GM19099 (cell line): ENCODE measurements around the gene OR6K3.

Experiments used
- POLR2A ChIP-seq: IDR thresholded peaks from 3 replicates; pipeline ENCODE4 v1.6.1; 2011; ENCODE audit warnings: low read depth; ENCODE audit not compliant: insufficient read length; ENCODE audit errors: extremely low read depth

OR6K3 gene, protein sequence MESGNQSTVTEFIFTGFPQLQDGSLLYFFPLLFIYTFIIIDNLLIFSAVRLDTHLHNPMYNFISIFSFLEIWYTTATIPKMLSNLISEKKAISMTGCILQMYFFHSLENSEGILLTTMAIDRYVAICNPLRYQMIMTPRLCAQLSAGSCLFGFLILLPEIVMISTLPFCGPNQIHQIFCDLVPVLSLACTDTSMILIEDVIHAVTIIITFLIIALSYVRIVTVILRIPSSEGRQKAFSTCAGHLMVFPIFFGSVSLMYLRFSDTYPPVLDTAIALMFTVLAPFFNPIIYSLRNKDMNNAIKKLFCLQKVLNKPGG

DNA sequence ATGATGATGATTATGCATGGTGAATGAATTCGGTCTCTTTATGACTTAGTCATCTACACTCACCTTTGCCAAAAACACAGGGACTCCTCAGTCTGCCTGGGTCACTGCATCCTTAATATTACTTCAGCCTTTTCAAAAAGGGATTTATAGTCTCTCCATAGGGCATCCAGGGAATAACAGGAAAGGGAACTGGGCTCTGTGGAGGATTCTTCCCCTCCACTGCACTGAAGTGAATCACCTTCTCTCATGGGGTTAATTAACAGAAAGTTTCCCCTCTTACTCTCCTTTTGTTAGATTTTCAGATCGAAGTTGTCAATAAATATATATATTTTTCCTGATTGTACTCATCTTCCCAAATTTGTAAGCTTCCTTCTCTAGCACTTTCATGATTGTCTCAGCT, at the start of gene OR6K3:
Gene OR6K3 (minus strand): TSS at position 101 of the 400 bp plus-strand sequence. CDS start 2,605 bp downstream, outside the sequence.
- no peak for TF ChIP-seq POLR2A

DNA sequence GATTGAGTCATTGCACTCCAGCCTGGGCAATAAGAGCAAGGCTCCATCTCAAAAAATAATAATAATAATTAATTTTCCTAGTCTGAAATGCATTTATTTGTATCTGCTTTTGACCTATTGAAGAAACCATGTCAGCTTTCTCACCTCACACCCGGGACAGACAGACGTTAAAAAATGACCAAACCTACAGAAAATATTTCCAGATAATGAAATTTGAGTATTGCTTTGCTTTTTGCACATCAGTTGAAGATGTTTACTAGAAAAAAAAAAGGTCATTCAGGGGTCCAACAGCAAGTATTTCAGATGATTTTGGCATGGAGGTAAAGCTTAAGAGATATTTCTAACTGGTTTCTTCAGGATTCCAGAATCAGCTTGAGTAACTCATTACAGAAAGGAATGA, 33.9 kb upstream of the OR6K3 start, which contains the start of gene OR6K6:
Gene OR6K6 (plus strand): TSS at position 301 of the 400 bp plus-strand sequence. CDS start 168 bp downstream, outside the sequence.
- no peak for TF ChIP-seq POLR2A

DNA sequence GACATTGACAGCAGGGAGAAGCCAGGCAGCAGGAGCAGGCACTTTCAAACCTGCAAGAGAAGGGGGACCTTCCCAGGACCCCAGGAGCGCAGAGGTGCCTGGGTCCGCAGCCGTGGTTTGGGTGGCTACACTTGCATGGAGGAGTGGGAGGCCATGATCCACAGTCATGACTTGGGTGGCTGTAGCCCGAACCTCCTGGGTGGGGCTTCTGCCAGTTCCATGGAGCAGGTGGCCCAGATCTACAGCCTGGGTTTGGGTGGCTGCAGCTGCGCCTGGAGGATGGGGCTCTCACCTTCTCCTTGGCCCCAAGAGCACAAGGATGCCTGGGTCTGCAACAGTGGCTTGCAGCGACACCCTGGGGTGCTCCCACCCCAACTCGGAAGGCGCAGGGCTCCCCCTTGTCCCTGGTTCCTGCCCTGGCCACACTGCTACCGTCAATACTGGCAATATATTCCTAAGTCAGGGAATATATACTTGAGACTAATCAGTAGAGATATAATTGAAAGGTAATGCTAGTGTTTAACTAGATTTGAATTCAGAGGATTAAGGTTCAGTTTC, 31.7 kb upstream of the OR6K3 start:
- TF ChIP-seq POLR2A, result no peak

DNA sequence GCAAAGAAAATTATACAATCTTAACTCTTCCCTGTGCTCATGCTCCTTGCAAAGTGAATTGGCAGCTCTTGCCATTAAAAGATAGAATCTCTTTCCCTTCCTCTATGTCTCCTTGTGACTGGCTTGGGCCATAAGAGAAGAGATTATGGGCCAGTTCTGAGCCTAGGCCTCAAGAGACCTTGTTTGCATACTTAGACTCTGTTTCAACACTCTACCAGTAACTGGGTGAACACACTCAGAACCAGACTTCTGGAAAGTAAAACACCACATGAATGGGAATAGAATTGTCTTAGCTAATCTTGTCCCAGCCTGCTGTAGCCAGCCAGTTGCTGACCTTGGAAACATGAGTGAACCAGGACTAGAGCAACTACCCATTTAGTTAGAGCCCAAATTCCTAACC, 15.3 kb upstream of the OR6K3 start:
- no peak for TF ChIP-seq POLR2A

- no peak for TF ChIP-seq POLR2A
Measured at GRCh38 chr1:158732524-158732923, 12.0 kb upstream of the OR6K3 start.

GRCh38 chr1:158731707-158732106, 11.2 kb upstream of the OR6K3 start:
- no peak for TF ChIP-seq POLR2A

DNA sequence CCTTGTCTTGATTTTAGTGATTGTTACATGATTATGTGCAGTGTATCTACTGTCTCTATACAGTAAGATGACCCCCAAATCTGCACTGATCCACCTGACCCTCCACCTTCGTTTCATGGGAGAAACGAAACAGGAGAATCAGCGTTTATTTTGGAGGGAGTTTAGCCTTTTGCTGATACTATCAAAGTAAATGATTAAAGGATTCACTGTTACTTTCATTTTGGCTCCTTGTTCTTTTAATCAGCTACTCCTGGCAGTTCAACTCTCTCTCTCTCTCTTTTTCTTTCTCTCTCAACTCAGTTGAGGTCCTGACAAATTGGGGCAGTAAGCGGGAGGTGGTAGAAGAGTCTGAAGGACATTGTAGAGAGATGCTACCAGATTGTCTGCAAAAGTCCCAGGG, 9.9 kb upstream of the OR6K3 start:
- no peak for TF ChIP-seq POLR2A

DNA sequence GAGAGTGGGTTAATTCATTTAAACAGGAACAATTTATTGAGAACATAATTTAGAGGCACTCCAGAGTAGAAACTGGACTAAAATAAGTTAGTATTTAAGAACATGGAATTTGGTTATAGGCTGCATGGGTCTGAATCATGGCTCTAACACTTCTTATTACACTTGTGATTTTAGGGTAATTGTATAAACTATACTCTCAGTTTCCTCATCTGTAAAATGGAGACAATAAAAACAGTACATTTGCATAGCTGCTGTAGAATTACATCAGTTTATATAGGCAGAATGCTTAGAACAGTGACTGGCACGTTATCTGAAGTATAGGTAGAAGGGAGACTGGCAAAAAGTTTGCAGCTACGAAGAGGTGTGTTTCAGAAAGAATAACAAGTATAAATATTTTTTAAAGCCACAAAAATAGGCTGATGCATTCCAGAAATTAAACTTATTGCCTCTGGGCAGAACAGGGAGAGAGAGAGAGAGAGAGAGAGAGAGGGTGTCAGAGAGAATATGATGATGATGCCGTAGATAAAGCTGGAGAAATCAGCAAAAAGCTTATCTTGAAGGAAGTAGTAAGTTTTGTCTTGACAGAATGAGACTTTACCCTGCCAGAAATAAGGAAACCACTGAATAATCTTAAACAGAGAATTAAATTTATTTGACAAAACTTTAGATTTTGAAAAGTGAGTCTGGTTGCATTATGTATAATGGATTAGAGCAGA, 8.1 kb upstream of the OR6K3 start:
- TF ChIP-seq POLR2A, result no peak

DNA sequence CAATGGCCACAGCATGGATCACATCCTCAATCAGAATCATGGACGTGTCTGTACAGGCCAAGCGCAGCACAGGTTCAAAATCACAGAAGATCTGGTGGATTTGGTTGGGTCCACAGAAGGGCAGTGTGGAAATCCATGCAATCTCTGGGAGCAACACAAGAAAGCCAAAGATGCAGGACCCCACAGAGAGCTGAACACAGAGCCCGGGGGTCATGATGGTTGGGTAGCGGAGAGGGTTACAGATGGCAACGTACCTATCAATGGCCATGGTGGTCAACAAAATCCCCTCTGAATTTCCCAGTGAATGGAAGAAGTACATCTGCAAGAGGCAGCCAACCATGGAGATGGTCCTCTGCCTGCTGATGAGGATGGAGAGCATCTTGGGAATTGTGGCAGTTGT, 3.9 kb upstream of the OR6K3 start:
- no peak for TF ChIP-seq POLR2A

GRCh38 chr1:158719664-158720063, 856 bp downstream of the OR6K3 start:
- no peak for TF ChIP-seq POLR2A

DNA sequence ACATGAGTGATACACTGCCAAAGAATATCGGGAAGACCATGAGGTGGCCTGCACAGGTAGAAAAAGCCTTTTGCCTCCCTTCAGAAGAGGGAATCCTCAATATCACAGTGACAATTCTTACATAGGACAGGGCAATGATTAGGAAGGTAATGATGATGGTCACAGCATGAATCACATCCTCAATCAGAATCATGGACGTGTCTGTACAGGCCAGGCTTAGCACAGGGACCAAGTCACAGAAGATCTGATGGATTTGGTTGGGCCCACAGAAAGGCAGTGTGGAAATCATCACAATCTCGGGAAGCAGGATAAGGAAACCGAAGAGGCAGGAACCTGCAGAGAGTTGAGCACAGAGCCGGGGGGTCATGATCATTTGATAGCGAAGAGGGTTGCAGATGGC, 3.2 kb downstream of the OR6K3 start:
- TF ChIP-seq POLR2A, result no peak

GRCh38 chr1:158716335-158716734, 4.2 kb downstream of the OR6K3 start:
- no peak for TF ChIP-seq POLR2A

GRCh38 chr1:158714754-158715153, 5.8 kb downstream of the OR6K3 start:
- no peak for TF ChIP-seq POLR2A

- TF ChIP-seq POLR2A, result no peak
Measured at GRCh38 chr1:158711098-158711497, 9.4 kb downstream of the OR6K3 start.

DNA sequence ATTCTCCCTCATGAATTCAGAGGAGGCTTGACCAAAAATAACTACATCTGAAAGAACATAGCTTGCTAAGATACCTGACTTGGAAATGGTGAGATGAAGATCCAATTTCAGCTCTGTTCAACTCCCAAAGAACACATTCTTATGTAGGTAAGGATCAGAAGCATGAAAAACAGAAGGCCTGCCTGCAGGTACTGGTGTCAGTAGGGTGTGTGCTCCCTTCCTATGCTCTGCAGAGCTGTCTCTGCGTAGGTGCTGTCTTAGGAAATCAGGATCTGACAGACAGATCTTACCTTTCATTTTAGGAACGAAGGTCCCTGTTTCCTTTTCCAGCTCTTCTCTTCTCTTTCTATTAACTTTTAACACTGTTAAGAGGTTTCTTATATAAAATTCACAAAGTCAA, 14.4 kb downstream of the OR6K3 start:
- TF ChIP-seq POLR2A, result no peak

DNA sequence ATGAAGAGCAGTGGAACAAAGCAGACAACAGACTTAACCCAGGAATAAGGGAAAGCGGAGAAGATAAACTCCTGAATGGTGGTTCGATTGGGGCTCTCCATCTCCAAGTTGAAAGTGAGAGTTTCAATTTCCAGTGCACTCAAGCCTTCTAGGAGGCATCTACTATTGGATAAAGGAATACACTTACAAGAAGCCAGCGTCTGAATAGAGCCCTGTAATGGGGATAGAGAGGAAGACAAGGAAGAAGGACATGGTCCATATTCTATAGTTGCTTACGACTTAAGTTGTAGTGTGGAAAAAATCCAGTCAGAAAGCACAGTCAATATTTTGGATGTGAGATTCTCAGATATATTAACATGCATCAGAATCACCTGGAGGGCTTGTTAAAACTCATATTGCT, 20.0 kb downstream of the OR6K3 start, which contains the start of gene OR6K2:
Gene OR6K2 (minus strand): TSS at position 101 of the 400 bp plus-strand sequence. CDS start 0 bp downstream, at position 101.
- TF ChIP-seq POLR2A, result no peak
